H1 (cell line): ENCODE data around the gene MAN1C1. TPM values are rescaled to one million over a fixed set of nuclear protein-coding genes. Genes with fewer than 3 reads are reported as not detected.

Source experiments
- CTCF ChIA-PET: fragments of 300-600 bp; sonication (Branson Sonifier 250); formaldehyde crosslinking; loops from one replicate; lab custom pipeline; 2021; ENCODE audit not compliant: partially characterized antibody; lab: Charles Lee
- POLR2A ChIA-PET: fragments of 300-600 bp; sonication (Branson Sonifier 250); formaldehyde crosslinking; loops from one replicate; lab custom pipeline; 2021; ENCODE audit warnings: inconsistent platforms; ENCODE audit not compliant: partially characterized antibody; lab: Charles Lee
- DNase-seq, 2 experiments: peaks; one replicate each; pipeline versions ENCODE4 v3.0.0 to v3.0.0-alpha.2; 2010 to 2022; ENCODE audit warnings: low spot score in 2 of 2, low read depth in 1 of 2, mixed read lengths in 1 of 2
- FAIRE-seq: peaks from 2 replicates; lab custom pipeline; 2011; peaks lifted over from hg19 to GRCh38; lab: Jason Lieb, UNC
- H2AFZ ChIP-seq: 2 replicates; pipeline ENCODE4 v1.8.1; 2012; ENCODE audit warnings: low read length, inconsistent platforms
- H2AK5ac ChIP-seq: 2 replicates; pipeline ENCODE4 v1.6.1; 2013; ENCODE audit warnings: low read depth, low read length
- H2BK120ac ChIP-seq: replicated peaks from 2 replicates; pipeline ENCODE3; 2013; ENCODE audit warnings: low read depth, low read length, inconsistent platforms
- H2BK12ac ChIP-seq: 2 replicates; pipeline ENCODE4 v1.6.1; 2013; ENCODE audit warnings: low read depth, low read length
- H2BK15ac ChIP-seq: 2 replicates; pipeline ENCODE4 v1.6.1; 2013; ENCODE audit warnings: low read length
- H2BK20ac ChIP-seq: 2 replicates; pipeline ENCODE4 v1.6.1; 2013; ENCODE audit warnings: low read length
- H2BK5ac ChIP-seq: 2 replicates; pipeline ENCODE4 v1.6.1; 2013; ENCODE audit warnings: low read depth, low read length
- H3K14ac ChIP-seq: 2 replicates; pipeline ENCODE4 v1.6.1; 2013; ENCODE audit warnings: inconsistent platforms; ENCODE audit not compliant: insufficient read length
- H3K18ac ChIP-seq: 2 replicates; pipeline ENCODE4 v1.6.1; 2013; ENCODE audit warnings: low read length; ENCODE audit errors: extremely low read depth
- H3K23ac ChIP-seq: 2 replicates; pipeline ENCODE4 v1.6.1; 2013; ENCODE audit warnings: inconsistent platforms; ENCODE audit not compliant: insufficient read length
- H3K23me2 ChIP-seq: 2 replicates; pipeline ENCODE4 v1.6.1; 2013; ENCODE audit warnings: low read depth, low read length
- H3K27ac ChIP-seq: 2 replicates; pipeline ENCODE4 v1.6.1; 2011; ENCODE audit warnings: low read depth, low read length, inconsistent platforms
- H3K27me3 ChIP-seq, 4 experiments: replicated peaks in 1 of 4; 1 replicate in 1 of 4; 2 replicates in 3 of 4; pipeline versions ENCODE4 v1.6.1 to v1.8.1; 2011 to 2013; ENCODE audit warnings: low read length in 3 of 4, mild to moderate bottlenecking in 3 of 4, inconsistent platforms in 2 of 4, mixed read lengths in 2 of 4, moderate library complexity in 1 of 4; ENCODE audit not compliant: control insufficient read depth in 3 of 4, insufficient read depth in 3 of 4; ENCODE audit errors: extremely low read depth in 1 of 4
- H3K36me3 ChIP-seq, 4 experiments: 2 replicates each; pipeline versions ENCODE4 v1.6.1 to v1.8.1; 2011 to 2013; ENCODE audit warnings: mild to moderate bottlenecking in 4 of 4, low read length in 3 of 4, moderate library complexity in 2 of 4, control low read depth in 1 of 4, inconsistent platforms in 1 of 4; ENCODE audit not compliant: insufficient read depth in 4 of 4, control insufficient read depth in 2 of 4
- H3K4ac ChIP-seq: replicated peaks from 2 replicates; pipeline ENCODE3; 2013; ENCODE audit warnings: low read length, low read depth, mixed read lengths, inconsistent platforms; ENCODE audit not compliant: insufficient read length
- H3K4me1 ChIP-seq, 4 experiments: replicated peaks in 1 of 4; 1 replicate in 1 of 4; 2 replicates in 3 of 4; pipeline versions ENCODE4 v1.6.1 to v1.8.1; 2011 to 2013; ENCODE audit warnings: low read length in 3 of 4, inconsistent platforms in 2 of 4, mixed read lengths in 1 of 4; ENCODE audit not compliant: insufficient read depth in 4 of 4, control insufficient read depth in 3 of 4
- H3K4me2 ChIP-seq, 2 experiments: 2 replicates each; pipeline versions ENCODE4 v1.6.1 to v1.8.1; 2011 to 2013; ENCODE audit warnings: low read depth in 2 of 2, low read length in 2 of 2, control low read depth in 1 of 2, inconsistent platforms in 1 of 2, mild to moderate bottlenecking in 1 of 2; ENCODE audit not compliant: insufficient read depth in 1 of 2
- H3K4me3 ChIP-seq, 4 experiments: fragments of 200-600, 300-600 bp in 1 of 4; sonication (generic), shearing (Covaris generic), sonication (Bioruptor Twin) in 1 of 4; 2 replicates each; pipeline versions ENCODE4 v1.5.1 to v1.8.1; 2011 to 2016; ENCODE audit warnings: low read length in 4 of 4, low read depth in 3 of 4, control low read depth in 2 of 4, inconsistent platforms in 2 of 4, mild to moderate bottlenecking in 2 of 4, mixed read lengths in 1 of 4, moderate library complexity in 1 of 4; ENCODE audit not compliant: insufficient read depth in 2 of 4; ENCODE audit errors: extremely low read depth in 1 of 4
- H3K56ac ChIP-seq: replicated peaks from 2 replicates; pipeline ENCODE3; 2013; ENCODE audit warnings: low read depth, mild to moderate bottlenecking, mixed read lengths, low read length, inconsistent platforms; ENCODE audit not compliant: insufficient read length
- H3K79me1 ChIP-seq: 2 replicates; pipeline ENCODE4 v1.6.1; 2013; ENCODE audit warnings: low read depth, low read length, control low read depth
- H3K79me2 ChIP-seq, 2 experiments: 2 replicates each; pipeline versions ENCODE4 v1.6.1 to v1.8.1; 2012 to 2013; ENCODE audit warnings: low read length in 2 of 2, mild to moderate bottlenecking in 2 of 2, inconsistent platforms in 1 of 2; ENCODE audit not compliant: insufficient read depth in 2 of 2, control insufficient read depth in 1 of 2
- H3K9ac ChIP-seq, 4 experiments: replicated peaks in 1 of 4; 1 replicate in 1 of 4; 2 replicates in 3 of 4; pipeline versions ENCODE4 v1.6.1 to v1.8.1; 2011 to 2013; ENCODE audit warnings: low read depth in 3 of 4, low read length in 3 of 4, control low read depth in 2 of 4, mild to moderate bottlenecking in 2 of 4, moderate library complexity in 2 of 4, inconsistent platforms in 1 of 4; ENCODE audit errors: extremely low read depth in 1 of 4
- H3K9me3 ChIP-seq, 2 experiments: 2 replicates each; pipeline versions ENCODE4 v1.6.1 to v1.8.1; 2012 to 2013; ENCODE audit warnings: mild to moderate bottlenecking in 2 of 2, moderate library complexity in 2 of 2, control low read depth in 1 of 2, inconsistent platforms in 1 of 2, low read depth in 1 of 2, low read length in 1 of 2, mixed read lengths in 1 of 2; ENCODE audit not compliant: insufficient read depth in 2 of 2
- H4K20me1 ChIP-seq, 2 experiments: replicated peaks in 1 of 2; 2 replicates each; pipeline versions ENCODE3 to v1.8.1; 2011 to 2013; ENCODE audit warnings: inconsistent platforms in 2 of 2, low read length in 2 of 2, mild to moderate bottlenecking in 1 of 2; ENCODE audit not compliant: insufficient read depth in 2 of 2, control insufficient read depth in 1 of 2
- H4K5ac ChIP-seq: 2 replicates; pipeline ENCODE4 v1.6.1; 2013; ENCODE audit warnings: low read length, low read depth, mixed read lengths, inconsistent platforms; ENCODE audit not compliant: insufficient read length
- H4K8ac ChIP-seq: 2 replicates; pipeline ENCODE4 v1.8.0; 2013; ENCODE audit warnings: mild to moderate bottlenecking, moderate library complexity, low read length, inconsistent platforms; ENCODE audit not compliant: insufficient read depth; ENCODE audit errors: extremely low read depth
- H4K91ac ChIP-seq: replicated peaks from 2 replicates; pipeline ENCODE3; 2013; ENCODE audit warnings: low read length, mixed read lengths, inconsistent platforms; ENCODE audit not compliant: insufficient read length
- TEAD4 ChIP-seq: IDR thresholded peaks from 2 replicates; pipeline ENCODE4 v1.6.1; 2012; ENCODE audit warnings: low read depth, low read length, inconsistent platforms, mixed read lengths
- WGBS, 2 experiments: shearing (Covaris generic) in 1 of 2; methylation state at CpG; one replicate each; pipeline versions ENCODE4 v1.1.6 to v1.1.7; 2013 to 2015; ENCODE audit warnings: low lambda C conversion rate in 2 of 2, mixed read lengths in 2 of 2, inconsistent platforms in 1 of 2, low coverage in 1 of 2, missing lambda C conversion rate in 1 of 2; ENCODE audit not compliant: insufficient replicate concordance in 2 of 2, insufficient coverage in 1 of 2, insufficient read length in 1 of 2; ENCODE audit errors: extremely low coverage in 1 of 2, missing lambda C conversion rate in 1 of 2; 5-methylcytosine and 5-hydroxymethylcytosine counted together
- polyA plus RNA-seq, 7 experiments: library from polyadenylated mRNA; depleted of rRNA in 3 of 7; stranded (reverse) in 5 of 7; unstranded in 2 of 7; fragments of >200 nt in 5 of 7; fragments of 200-250 nt in 2 of 7; gene quantifications; 1 replicate in 5 of 7; 2 replicates in 1 of 7; 4 replicates in 1 of 7; pipeline versions ENCODE4 v1.2.1 to v1.2.3, GENCODE V29; 2011 to 2013; ENCODE audit warnings: missing spikeins in 2 of 7, mixed read lengths in 2 of 7
- total RNA-seq: library from RNA; stranded (reverse); fragmentation: NEBNext Ultra II Directional; extraction: Animal tissue kit (Norgen Biotek cat#: 25700); gene quantifications from 2 replicates; pipeline ENCODE4 v1.2.1, GENCODE V29; 2021
- TF ChIP-seq, protein P1 (sequence below): IDR thresholded peaks from 2 replicates; pipeline ENCODE4 v1.6.1; 2011; ENCODE audit warnings: low read length, improper control_type of control experiment

Gene MAN1C1
- total and polyA plus RNA-seq, 2 of the 8 experiments (the other 6 are each of a cell fraction or from before 2014, with no cell fraction given): 7.8 to 15.2 TPM

GRCh38 chr1:25570798-25571521, 45.6 kb upstream of the MAN1C1 start:
- WGBS, 2 experiments: 89% methylated on average over 10 of the region's 12 CpGs; no CpG with 5 or more reads in 1 of the 2 experiments
- Histone ChIP-seq H3K56ac (no peak overlapping the region), H4K20me1 (peaks cover 0 to 2% of the 10 kb centered on the region in 2 experiments), H3K18ac (no peak overlapping the region), H4K8ac (no peak overlapping the region; the same call in 1 of the 2 replicates), H3K4me1 (peaks cover 0 to 40% (median 19%) of the 10 kb centered on the region in 4 experiments; a peak in 6 of 7 replicates), H2BK15ac (no peak overlapping the region; the same call in 1 of the 2 replicates), H2BK12ac (peak overlapping the region; percentile 70; the same call in 1 of the 2 replicates), H4K5ac (no peak overlapping the region), H2AK5ac (0 out of 2 replicates have a peak overlapping the region, but pooled peaks have one; percentile 33), H3K4me3 (no peak overlapping the region), H3K27ac (no peak overlapping the region), H2BK20ac (no peak overlapping the region), H3K23ac (no peak overlapping the region), H3K9ac (no peak overlapping the region), H2BK5ac (0 out of 2 replicates have a peak overlapping the region, but pooled peaks have one; percentile 62), H3K79me1 (no peaks in the 10 kb centered on the region), H3K4me2 (no peak overlapping the region), H3K79me2 (no peaks in the 10 kb centered on the region), H3K23me2 (no peaks in the 10 kb centered on the region), H3K4ac (no peak overlapping the region), H2AFZ (no peak overlapping the region), H3K27me3 (no peaks in the 10 kb centered on the region), H3K9me3 (no peaks in the 10 kb centered on the region), H3K14ac (no peak overlapping the region), H3K36me3 (no peaks in the 10 kb centered on the region), H2BK120ac (no peak overlapping the region), H4K91ac (no peak overlapping the region)
- ChIA-PET POLR2A (interaction anchor here (0.8 to 1.6 kb wide), 3 partner anchors 9 to 230 kb away, joined by 3 to 4 read pairs (median 3); no protein-coding TSS in a partner anchor), CTCF (interaction anchor here (0.5 to 5.5 kb wide), 12 partner anchors 12 to 228 kb away, joined by 3 to 92 read pairs (median 6); partner anchors contain the start of gene SELENON)
- DNase-seq (no peak), FAIRE-seq (no peak)
- no peak for TF ChIP-seq TEAD4
- TF ChIP-seq, protein P1, sequence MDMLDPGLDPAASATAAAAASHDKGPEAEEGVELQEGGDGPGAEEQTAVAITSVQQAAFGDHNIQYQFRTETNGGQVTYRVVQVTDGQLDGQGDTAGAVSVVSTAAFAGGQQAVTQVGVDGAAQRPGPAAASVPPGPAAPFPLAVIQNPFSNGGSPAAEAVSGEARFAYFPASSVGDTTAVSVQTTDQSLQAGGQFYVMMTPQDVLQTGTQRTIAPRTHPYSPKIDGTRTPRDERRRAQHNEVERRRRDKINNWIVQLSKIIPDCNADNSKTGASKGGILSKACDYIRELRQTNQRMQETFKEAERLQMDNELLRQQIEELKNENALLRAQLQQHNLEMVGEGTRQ: no peak
